ENCODE results near the gene TP63.
A peak's percentile ranks its signal among the peaks of the same experiment; 100 is the strongest.

The TP63 gene

DNA sequence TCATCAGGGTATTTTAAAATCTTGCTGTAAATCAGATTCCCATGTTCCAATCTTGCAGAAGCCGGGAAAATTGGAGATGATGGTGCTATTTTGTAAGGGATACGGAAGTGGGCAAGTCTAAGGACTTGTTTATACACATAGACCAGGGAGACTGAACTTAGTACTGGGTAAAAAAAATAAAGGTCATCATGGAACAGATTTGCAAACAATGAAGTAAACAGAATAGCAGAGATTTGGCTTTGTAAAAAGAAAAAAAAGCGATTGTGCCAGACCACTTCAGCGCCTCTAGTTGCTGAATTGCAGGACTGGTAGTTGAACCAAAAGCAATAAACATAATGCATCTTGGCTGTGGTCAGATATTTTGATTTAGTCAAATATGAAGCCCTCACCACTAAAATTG, 229.1 kb downstream of the TP63 start:
- in situ Hi-C loops (cut with HindIII; ENCODE audit: low pct_unique_long_range_greater_than_20kb, low sequenced_read_pairs): no loop called here
- DNase-seq (ENCODE audit: low read depth in 1 of 2, low spot score in 1 of 2): no peak
- TF ChIP-seq JUND (IDR thresholded peaks at IDR 0.05; ENCODE audit: low read depth): no peak

DNA sequence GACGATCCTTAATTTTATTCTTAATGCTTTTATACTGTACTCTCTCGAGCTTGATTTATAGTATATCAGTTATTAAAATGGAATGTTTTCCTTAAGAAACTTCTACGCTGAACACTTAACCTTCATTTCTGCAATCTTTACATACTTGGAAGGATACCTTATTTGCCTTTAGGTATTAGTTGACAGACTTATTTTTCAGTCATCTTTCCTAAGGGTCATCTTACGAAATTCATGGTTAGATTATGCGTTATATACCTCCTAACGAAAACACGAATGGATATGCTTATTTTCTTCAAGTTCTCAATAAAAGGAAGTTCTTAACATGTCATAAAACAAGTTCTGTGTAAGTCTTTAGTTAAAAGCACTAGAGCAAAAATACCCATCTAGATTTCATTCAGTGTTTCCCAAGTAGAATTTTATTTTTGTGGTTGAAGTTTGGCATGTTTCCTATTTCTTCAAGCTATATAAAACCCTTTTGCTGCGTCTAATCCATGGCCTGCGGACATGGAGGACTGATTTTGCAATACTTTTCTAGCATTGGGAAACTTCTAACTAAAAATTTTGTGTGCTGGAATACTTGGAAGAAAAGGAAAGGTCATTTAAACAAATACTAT, 231.3 kb downstream of the TP63 start:
- TF ChIP-seq JUND (IDR thresholded peaks at IDR 0.05; ENCODE audit: low read depth): no peak
- in situ Hi-C loops (cut with HindIII; ENCODE audit: low pct_unique_long_range_greater_than_20kb, low sequenced_read_pairs): no loop called here
- peak in 1 of 2 experiments; percentile 39 for DNase-seq (ENCODE audit: low read depth in 1 of 2, low spot score in 1 of 2)

DNA sequence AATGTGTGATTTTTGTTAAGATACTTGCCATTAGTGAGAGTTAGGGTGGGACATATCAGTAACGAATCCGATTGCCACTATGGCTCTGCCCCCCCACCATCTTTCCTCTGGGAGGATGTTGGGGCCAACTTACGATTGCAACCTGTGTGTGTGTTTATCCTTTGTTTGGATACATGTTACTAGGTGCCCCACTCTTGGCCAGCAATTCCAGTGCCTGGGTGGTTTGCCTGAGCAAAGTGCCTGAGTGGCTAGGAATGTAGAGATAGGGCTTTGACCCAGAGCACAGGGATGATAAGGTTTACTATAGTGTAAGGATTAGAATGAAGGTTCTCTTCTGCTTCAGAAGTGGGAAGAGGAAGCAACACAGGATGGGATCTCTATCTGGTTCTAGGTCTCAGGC, 231.8 kb downstream of the TP63 start:
- in situ Hi-C loops (cut with HindIII; ENCODE audit: low pct_unique_long_range_greater_than_20kb, low sequenced_read_pairs): no loop called here
- DNase-seq (ENCODE audit: low read depth in 1 of 2, low spot score in 1 of 2): peak in 1 of 2 experiments; percentile 17
- no peak for TF ChIP-seq JUND (IDR thresholded peaks at IDR 0.05; ENCODE audit: low read depth)

DNA sequence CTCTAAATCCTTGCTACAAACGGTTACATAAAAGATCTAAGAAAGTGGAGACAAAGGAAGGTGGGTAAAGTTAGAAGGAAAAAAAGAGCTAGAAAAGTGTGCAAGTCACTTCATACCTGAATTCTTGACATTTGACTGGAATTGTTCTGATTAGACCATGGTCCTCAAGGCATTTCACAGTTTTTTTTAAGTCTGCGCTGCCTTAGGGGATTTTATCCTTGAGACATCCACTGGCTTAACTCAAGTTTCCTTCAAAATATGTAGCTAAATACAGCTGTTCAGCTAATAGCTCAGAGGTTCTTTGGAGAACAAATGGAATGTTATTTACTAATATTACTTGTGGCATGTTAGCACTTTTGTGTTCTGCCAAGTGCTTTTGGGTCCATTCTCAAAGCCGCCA, 236.9 kb downstream of the TP63 start:
- in situ Hi-C loops (cut with HindIII; ENCODE audit: low pct_unique_long_range_greater_than_20kb, low sequenced_read_pairs): no loop called here
- TF ChIP-seq JUND (IDR thresholded peaks at IDR 0.05; ENCODE audit: low read depth): no peak
- DNase-seq (ENCODE audit: low read depth in 1 of 2, low spot score in 1 of 2): no peak

DNA sequence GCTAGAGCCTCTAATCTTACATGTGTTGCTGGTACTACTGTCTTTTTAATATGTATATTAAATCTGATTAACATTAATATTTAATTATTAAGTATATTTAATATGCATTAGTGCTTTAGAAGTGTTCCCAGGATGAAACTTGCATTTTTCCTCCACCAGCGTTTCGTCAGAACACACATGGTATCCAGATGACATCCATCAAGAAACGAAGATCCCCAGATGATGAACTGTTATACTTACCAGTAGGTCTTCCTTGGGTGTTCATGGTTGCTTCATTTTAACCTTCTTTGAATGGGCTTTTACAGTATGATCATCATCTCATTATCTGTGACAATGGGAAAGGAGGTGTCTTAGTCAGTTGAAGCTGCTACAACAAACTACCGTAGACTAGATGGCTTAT, 238.0 kb downstream of the TP63 start:
- DNase-seq (ENCODE audit: low read depth in 1 of 2, low spot score in 1 of 2): no peak
- no peak for TF ChIP-seq JUND (IDR thresholded peaks at IDR 0.05; ENCODE audit: low read depth)
- in situ Hi-C loops (cut with HindIII; ENCODE audit: low pct_unique_long_range_greater_than_20kb, low sequenced_read_pairs): no loop called here

DNA sequence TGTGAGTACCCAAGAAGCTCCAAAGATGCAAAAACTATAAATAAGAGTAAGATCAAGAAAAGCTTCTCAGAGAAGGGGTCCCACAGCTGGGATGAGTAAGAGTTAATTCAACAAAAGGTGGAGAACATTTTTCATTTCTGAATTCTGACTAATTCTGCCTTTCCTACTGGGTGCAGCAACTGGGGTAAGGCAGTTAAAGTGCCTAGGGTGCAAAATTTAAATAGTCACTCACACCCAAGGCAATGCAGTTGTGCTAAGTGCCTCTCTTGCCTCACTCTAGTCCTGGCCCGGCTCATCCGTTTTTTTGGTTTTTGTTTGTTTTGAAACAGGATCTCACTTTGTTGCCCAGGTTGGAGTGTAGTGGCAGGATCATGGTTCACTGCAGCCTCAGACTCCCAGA, 240.2 kb downstream of the TP63 start:
- TF ChIP-seq JUND (IDR thresholded peaks at IDR 0.05; ENCODE audit: low read depth): no peak
- DNase-seq (ENCODE audit: low read depth in 1 of 2, low spot score in 1 of 2): peak in 1 of 2 experiments; percentile 23
- in situ Hi-C loops (cut with HindIII; ENCODE audit: low pct_unique_long_range_greater_than_20kb, low sequenced_read_pairs): no loop called here

DNA sequence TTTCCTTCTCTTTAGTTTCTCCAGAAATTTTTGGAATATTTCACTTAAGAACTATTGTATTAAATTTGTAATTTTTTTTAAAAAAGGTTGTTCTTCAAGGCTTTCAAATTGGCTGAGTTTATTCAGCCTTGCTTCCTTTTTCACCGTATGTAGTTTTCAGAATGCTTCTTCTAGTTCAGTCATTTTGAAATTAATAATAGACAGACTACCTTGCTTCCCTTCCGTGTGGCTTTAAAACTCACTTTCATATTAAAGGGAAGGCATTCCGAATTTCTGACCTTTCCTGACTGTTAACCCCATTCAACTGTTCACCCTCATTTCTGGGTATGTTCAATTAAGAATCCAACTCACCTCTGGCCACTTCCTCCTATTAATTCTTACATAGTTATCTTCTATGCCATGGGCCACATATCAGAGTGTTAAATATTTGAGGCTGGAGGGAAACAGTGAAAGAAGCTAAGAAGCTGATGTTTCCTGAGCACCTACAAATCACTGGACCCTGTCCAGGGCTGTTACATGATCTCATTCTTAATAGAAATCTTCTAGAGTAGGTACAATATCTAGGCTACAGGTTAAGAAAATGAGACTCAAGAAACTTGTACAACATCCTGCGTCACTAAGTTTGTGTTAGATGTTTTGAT, 252.0 kb downstream of the TP63 start:
- in situ Hi-C loops (cut with HindIII; ENCODE audit: low pct_unique_long_range_greater_than_20kb, low sequenced_read_pairs): no loop called here
- no peak for TF ChIP-seq JUND (IDR thresholded peaks at IDR 0.05; ENCODE audit: low read depth)
- no peak for DNase-seq (ENCODE audit: low read depth in 1 of 2, low spot score in 1 of 2)

DNA sequence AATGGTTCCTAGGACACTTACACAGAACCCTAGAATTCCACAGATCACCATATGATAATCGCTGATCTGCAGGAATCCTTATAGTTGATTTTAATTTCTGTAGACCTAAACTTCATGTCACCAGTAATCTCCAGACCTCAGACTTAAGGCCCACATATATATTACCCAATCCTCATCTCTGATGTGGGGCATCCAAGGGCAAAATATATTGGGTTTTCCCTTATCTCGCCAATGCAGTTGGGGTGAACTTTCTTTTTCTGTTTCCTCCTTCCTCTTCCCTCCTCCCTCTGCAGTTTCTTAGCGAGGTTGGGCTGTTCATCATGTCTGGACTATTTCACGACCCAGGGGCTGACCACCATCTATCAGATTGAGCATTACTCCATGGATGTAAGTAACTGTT, 259.3 kb downstream of the TP63 start:
- DNase-seq (ENCODE audit: low read depth in 1 of 2, low spot score in 1 of 2): no peak
- no peak for TF ChIP-seq JUND (IDR thresholded peaks at IDR 0.05; ENCODE audit: low read depth)
- in situ Hi-C loops (cut with HindIII; ENCODE audit: low pct_unique_long_range_greater_than_20kb, low sequenced_read_pairs): no loop called here

DNA sequence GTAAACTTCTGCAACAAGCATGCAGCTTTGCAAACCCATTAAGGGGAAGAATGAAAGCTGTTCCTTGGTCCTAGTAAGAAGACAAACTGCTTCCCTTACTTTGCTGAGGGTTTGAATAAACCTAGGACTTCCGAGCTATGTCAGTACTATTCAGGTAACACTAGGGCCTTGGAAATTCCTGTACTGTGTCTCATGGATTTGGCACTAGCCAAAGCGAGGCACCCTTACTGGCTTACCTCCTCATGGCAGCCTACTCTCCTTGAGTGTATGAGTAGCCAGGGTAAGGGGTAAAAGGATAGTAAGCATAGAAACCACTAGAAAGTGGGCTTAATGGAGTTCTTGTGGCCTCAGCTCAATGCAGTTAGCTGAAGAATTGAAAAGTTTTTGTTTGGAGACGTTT, 265.3 kb downstream of the TP63 start:
- in situ Hi-C loops (cut with HindIII; ENCODE audit: low pct_unique_long_range_greater_than_20kb, low sequenced_read_pairs): no loop called here
- no peak for TF ChIP-seq JUND (IDR thresholded peaks at IDR 0.05; ENCODE audit: low read depth)
- DNase-seq (ENCODE audit: low read depth in 1 of 2, low spot score in 1 of 2): no peak

DNA sequence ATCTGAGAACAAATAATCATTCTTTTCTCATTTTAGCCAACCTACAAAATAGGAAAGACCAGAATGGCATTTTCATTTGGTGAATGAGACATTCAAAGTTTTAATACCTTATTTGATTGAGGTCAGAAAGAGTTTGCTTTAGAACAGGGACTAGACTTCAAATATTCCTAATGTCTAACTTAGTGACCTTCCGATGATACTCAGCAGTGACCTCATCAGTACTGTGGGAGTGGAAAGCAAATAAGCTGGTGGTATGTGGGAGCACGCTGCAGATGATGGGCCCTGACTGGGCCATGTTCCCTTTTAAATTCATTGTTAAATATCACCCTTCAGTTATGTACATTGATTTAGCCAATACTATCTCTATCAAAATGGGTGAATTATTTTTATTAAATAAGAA, 266.2 kb downstream of the TP63 start:
- no peak for DNase-seq (ENCODE audit: low read depth in 1 of 2, low spot score in 1 of 2)
- TF ChIP-seq JUND (IDR thresholded peaks at IDR 0.05; ENCODE audit: low read depth): no peak
- in situ Hi-C loops (cut with HindIII; ENCODE audit: low pct_unique_long_range_greater_than_20kb, low sequenced_read_pairs): no loop called here

DNA sequence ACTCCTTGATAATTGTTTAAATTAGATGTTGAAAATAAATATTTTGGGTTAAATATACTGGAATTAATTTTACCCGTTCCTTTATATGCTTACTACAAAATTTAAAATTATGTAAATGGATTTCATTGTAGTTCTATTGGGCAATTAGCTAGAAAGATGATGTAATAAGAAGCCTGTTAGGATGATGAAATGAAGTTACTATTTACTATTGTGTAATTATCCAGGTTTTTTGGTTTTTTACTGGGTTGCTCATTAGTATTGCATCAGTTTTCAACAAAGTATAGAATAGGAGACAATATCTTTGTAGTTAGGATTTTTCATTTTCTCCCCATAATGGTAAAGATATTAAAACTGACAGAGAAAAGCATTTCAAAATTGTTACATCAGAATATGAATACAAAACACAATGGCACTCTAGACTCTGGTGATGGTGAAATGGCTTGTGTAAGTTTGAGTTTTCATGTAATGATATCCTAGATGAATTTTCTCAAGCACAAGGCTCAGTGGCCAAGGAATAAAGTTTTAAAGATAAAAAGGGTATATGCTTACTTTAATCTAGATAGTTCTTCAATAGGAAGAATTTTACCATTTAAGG, 267.5 kb downstream of the TP63 start:
- in situ Hi-C loops (cut with HindIII; ENCODE audit: low pct_unique_long_range_greater_than_20kb, low sequenced_read_pairs): no loop called here
- no peak for DNase-seq (ENCODE audit: low read depth in 1 of 2, low spot score in 1 of 2)
- TF ChIP-seq JUND (IDR thresholded peaks at IDR 0.05; ENCODE audit: low read depth): no peak

DNA sequence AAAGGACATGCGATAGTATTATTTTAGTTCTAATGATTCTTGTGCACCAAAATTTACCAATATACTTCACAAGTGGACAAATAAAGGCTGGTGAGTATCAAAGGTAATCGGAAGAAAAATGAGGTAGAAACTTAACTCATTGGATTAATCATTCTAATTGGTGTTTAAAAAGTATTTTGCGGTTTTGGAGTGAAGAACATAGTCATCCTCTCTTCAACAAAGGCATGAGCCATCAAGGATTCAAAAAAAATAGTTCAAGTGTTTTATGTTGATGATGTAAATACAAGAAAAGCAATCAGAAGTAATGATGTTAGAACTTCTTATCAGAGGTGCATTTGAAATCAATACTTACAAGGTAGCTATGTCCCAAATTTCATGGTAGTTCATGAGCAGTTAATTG, 268.0 kb downstream of the TP63 start:
- no peak for DNase-seq (ENCODE audit: low read depth in 1 of 2, low spot score in 1 of 2)
- in situ Hi-C loops (cut with HindIII; ENCODE audit: low pct_unique_long_range_greater_than_20kb, low sequenced_read_pairs): no loop called here

DNA sequence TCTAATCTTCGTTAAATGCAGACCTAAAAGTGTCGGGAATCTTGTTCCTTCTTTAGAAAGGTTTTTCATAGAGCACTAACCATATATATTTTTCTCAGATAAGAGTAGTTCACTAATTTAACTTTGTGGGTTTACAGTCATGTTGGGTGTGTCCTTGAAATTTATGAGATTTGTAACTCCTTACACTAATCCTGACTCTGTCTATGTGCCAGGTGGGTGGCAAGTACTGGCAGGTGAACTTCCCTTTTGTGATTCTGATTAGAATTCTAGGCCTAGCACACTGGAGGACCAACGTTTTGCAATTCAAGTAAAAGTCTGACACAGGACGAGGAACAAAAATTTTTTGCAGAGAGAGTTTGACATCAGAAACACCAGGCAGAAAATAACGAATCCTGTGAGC, 269.4 kb downstream of the TP63 start:
- DNase-seq (ENCODE audit: low read depth in 1 of 2, low spot score in 1 of 2): no peak
- TF ChIP-seq JUND (IDR thresholded peaks at IDR 0.05; ENCODE audit: low read depth): no peak
- in situ Hi-C loops (cut with HindIII; ENCODE audit: low pct_unique_long_range_greater_than_20kb, low sequenced_read_pairs): no loop called here

More for the DNA sequence above, 268.0 kb downstream of the TP63 start:
- TF ChIP-seq JUND (IDR thresholded peaks at IDR 0.05; ENCODE audit: low read depth): no peak
